K562 (cell line): ENCODE data around the gene RNF223. TPM values are rescaled to one million over a fixed set of nuclear protein-coding genes. Genes with fewer than 3 reads are reported as not detected.

ENCODE experiments used
- ADNP ChIP-seq: fragments of 200-800 bp; sonication (Bioruptor generic); IDR thresholded peaks from 2 replicates; pipeline ENCODE4 v1.6.1; 2016; ENCODE audit warnings: missing genetic modification characterization, missing compliant biosample characterization
- BCOR ChIP-seq: fragments of 450-650 bp; IDR thresholded peaks from 2 replicates; pipeline ENCODE4 v1.6.1; 2016
- CREBBP ChIP-seq: IDR thresholded peaks from one replicate; pipeline ENCODE4 v1.6.1; 2012; ENCODE audit warnings: low read depth, mild to moderate bottlenecking, control low read depth, inconsistent platforms, low read length
- EGR1 ChIP-seq: fragments of 450-650 bp; conservative IDR thresholded peaks from 2 replicates; pipeline ENCODE4 v1.6.1; 2017; ENCODE audit warnings: mild to moderate bottlenecking
- ELF1 ChIP-seq: fragments of 200-800 bp; sonication (Bioruptor generic); IDR thresholded peaks from 2 replicates; pipeline ENCODE4 v1.6.1; 2016; ENCODE audit warnings: missing genetic modification characterization, missing compliant biosample characterization
- ETV5 ChIP-seq: sonication (generic); formaldehyde crosslinking; IDR thresholded peaks from 2 replicates; pipeline ENCODE4 v1.4.0; 2020; ENCODE audit warnings: low read depth, mild to moderate bottlenecking, missing genetic modification reagents
- FOXP1 ChIP-seq: sonication (generic); formaldehyde crosslinking; IDR thresholded peaks from 2 replicates; pipeline ENCODE4 v1.8.0; 2022; ENCODE audit warnings: mild to moderate bottlenecking, missing genetic modification reagents
- GTF2F1 ChIP-seq: IDR thresholded peaks from 2 replicates; pipeline ENCODE4 v1.6.1; 2011; ENCODE audit warnings: low read depth, low read length, improper control_type of control experiment
- KAT2B ChIP-seq: IDR thresholded peaks from one replicate; pipeline ENCODE4 v1.6.1; 2012; ENCODE audit warnings: low read depth, mild to moderate bottlenecking, control low read depth, inconsistent platforms, low read length, moderate library complexity
- MAFK ChIP-seq: IDR thresholded peaks from 2 replicates; pipeline ENCODE4 v1.6.1; 2011; ENCODE audit warnings: low read length, improper control_type of control experiment
- MNT ChIP-seq, 2 experiments: fragments of 450-650 bp; conservative IDR thresholded peaks; 2 replicates each; pipeline ENCODE4 v1.6.1; 2017; ENCODE audit warnings: mild to moderate bottlenecking in 2 of 2, moderate library complexity in 2 of 2
- MYC ChIP-seq, 2 experiments: fragments of 250-450 bp in 1 of 2; sonication (Bioruptor Pico) in 1 of 2; IDR thresholded peaks; 2 replicates each; pipeline versions ENCODE4 v1.5.1 to v1.6.1; 2012 to 2021; ENCODE audit warnings: low read depth in 2 of 2, borderline replicate concordance in 1 of 2, improper control_type of control experiment in 1 of 2, low read length in 1 of 2, mild to moderate bottlenecking in 1 of 2, moderate library complexity in 1 of 2
- NFIX ChIP-seq: fragments of 250-450 bp; sonication (Bioruptor Pico); IDR thresholded peaks from 2 replicates; pipeline ENCODE4 v1.4.0; 2020; ENCODE audit warnings: low read depth, mild to moderate bottlenecking, moderate library complexity
- PHF8 ChIP-seq: fragments of 200-600 bp; sonication (generic); IDR thresholded peaks from 2 replicates; pipeline ENCODE4 v1.6.1; 2012; ENCODE audit warnings: mixed run types, mild to moderate bottlenecking, inconsistent platforms, low read length, moderate library complexity, borderline replicate concordance
- POLR2AphosphoS5 ChIP-seq: IDR thresholded peaks from 2 replicates; pipeline ENCODE4 v1.6.1; 2011; ENCODE audit warnings: mild to moderate bottlenecking, low read depth, low read length, moderate library complexity; ENCODE audit not compliant: control insufficient read depth, insufficient read depth
- RNF219 ChIP-seq: fragments of 250-450 bp; sonication (Bioruptor Pico); IDR thresholded peaks from 2 replicates; pipeline ENCODE4 v1.5.0; 2022; ENCODE audit warnings: mild to moderate bottlenecking
- SREBF1 ChIP-seq: fragments of 150-350 bp; IDR thresholded peaks from 2 replicates; pipeline ENCODE4 v1.6.1; 2014; ENCODE audit warnings: antibody characterized with exemption, low read depth, low read length, borderline replicate concordance
- TCFL5 ChIP-seq: fragments of 250-450 bp; sonication (Bioruptor Pico); conservative IDR thresholded peaks from 2 replicates; pipeline ENCODE4 v1.6.1; 2021; ENCODE audit warnings: mild to moderate bottlenecking, moderate library complexity, matching md5 sums
- TFAP4 ChIP-seq: sonication (generic); formaldehyde crosslinking; IDR thresholded peaks from 2 replicates; pipeline ENCODE4 v1.8.0; 2022; ENCODE audit warnings: missing genetic modification reagents, mild to moderate bottlenecking, moderate library complexity, borderline replicate concordance
- YBX1 ChIP-seq: fragments of 450-650 bp; IDR thresholded peaks from 2 replicates; pipeline ENCODE4 v1.7.1; 2016; ENCODE audit warnings: mild to moderate bottlenecking
- ZFX ChIP-seq: sonication (generic); formaldehyde crosslinking; IDR thresholded peaks from 2 replicates; pipeline ENCODE4 v1.8.0; 2022; ENCODE audit warnings: mild to moderate bottlenecking, missing genetic modification reagents, moderate library complexity
- ZNF354B ChIP-seq: fragments of 250-450 bp; sonication (Bioruptor Pico); IDR thresholded peaks from 2 replicates; pipeline ENCODE4 v1.4.0; 2020
- ZNF77 ChIP-seq: fragments of 250-450 bp; sonication (Bioruptor Pico); IDR thresholded peaks from 2 replicates; pipeline ENCODE4 v1.5.0; 2020
- ZNF785 ChIP-seq: fragments of 250-450 bp; sonication (Bioruptor Pico); IDR thresholded peaks from 2 replicates; pipeline ENCODE4 v1.4.0; 2020; ENCODE audit warnings: mild to moderate bottlenecking
- polyA plus RNA-seq, 8 experiments: library from polyadenylated mRNA; depleted of rRNA in 4 of 8; stranded (reverse) in 5 of 8; unstranded in 3 of 8; fragments of >200 nt; fragmentation: Nextera tagmentation in 2 of 8; fragmentation: Illumina TruSeq in 1 of 8; extraction: Ambion mirVana in 2 of 8; extraction: Trizol in 1 of 8; gene quantifications; 2 replicates each; pipeline versions ENCODE4 v1.2.1 to v1.2.3, GENCODE V29; 2011 to 2014; ENCODE audit warnings: inconsistent platforms in 1 of 8, missing spikeins in 1 of 8
- total RNA-seq, 7 experiments: library from RNA; depleted of rRNA in 6 of 7; stranded (reverse); fragments of >200 nt in 6 of 7; fragmentation: Illumina TruSeq in 2 of 7; extraction: Trizol in 2 of 7; gene quantifications; 2 replicates each; pipeline versions ENCODE4 v1.2.1 to v1.2.3, GENCODE V29; 2011 to 2021; ENCODE audit warnings: low replicate concordance in 1 of 7

RNF223 gene
- total and polyA plus RNA-seq, 9 of the 15 experiments (the other 6 are each of a cell fraction or from before 2014, with no cell fraction given): 0.04 to 0.32 TPM; not detected in 7

GRCh38 chr1:1063945-1064831 is 9.9 kb downstream of the RNF223 start (continued):
- TF ChIP-seq NFIX: no peak
- no peak for TF ChIP-seq ADNP
- no peak for TF ChIP-seq GTF2F1
- peak; percentile 94 for TF ChIP-seq ZFX (CRISPR knock-in tag)
- TF ChIP-seq FOXP1 (CRISPR knock-in tag): peak; percentile 49; the same call in 1 of the 2 replicates
- TF ChIP-seq MNT (conservative IDR thresholded peaks at IDR 0.05): peak; percentile 57 to 82; a peak in 3 of 4 replicates
- no peak for TF ChIP-seq BCOR
- TF ChIP-seq ZNF354B (CRISPR knock-in tag): no peak
- TF ChIP-seq EGR1: peak; percentile 98
- no peak for TF ChIP-seq MAFK
- no peak for TF ChIP-seq ELF1 (tag)
- no peak for TF ChIP-seq SREBF1
- peak; percentile 52; the same call in 1 of the 2 replicates for TF ChIP-seq MYC (IDR thresholded peaks at IDR 0.05; ENCODE audit: low read depth, low read length)
- TF ChIP-seq MYC (CRISPR knock-in tag; IDR thresholded peaks at IDR 0.05; ENCODE audit: borderline replicate concordance, low read depth): 0 out of 2 replicates have a peak, but pooled peaks have one; percentile 67
- peak; percentile 37; the same call in 1 of the 2 replicates for TF ChIP-seq POLR2AphosphoS5
- no peak for TF ChIP-seq YBX1
- TF ChIP-seq ZNF77 (CRISPR knock-in tag): no peak
- no peak for TF ChIP-seq KAT2B
- no peak for TF ChIP-seq CREBBP
- TF ChIP-seq RNF219 (CRISPR knock-in tag): no peak
- TF ChIP-seq TCFL5 (CRISPR knock-in tag): no peak
- TF ChIP-seq ZNF785 (CRISPR knock-in tag): no peak
- peak; percentile 25; the same call in 1 of the 2 replicates for TF ChIP-seq PHF8
- TF ChIP-seq ETV5: peak; percentile 81
- TF ChIP-seq TFAP4 (CRISPR knock-in tag): peak; percentile 95
